Peyer's patch (tissue), 4 donors: Measurements from ENCODE around the gene SUB1. TPM values are rescaled to one million over a fixed set of nuclear protein-coding genes. Genes with fewer than 3 reads are reported as not detected.

ENCODE experiments used
- DNase-seq, 3 donors: peaks; one replicate each; pipeline ENCODE4 v3.0.0-alpha.2; 2017 to 2019
- H3K27ac ChIP-seq, 4 donors: fragments of 200-600 bp; sonication (generic); one replicate each; pipeline ENCODE4 v1.5.1; 2016 to 2019
- H3K27me3 ChIP-seq, 2 donors: fragments of 200-600 bp; sonication (generic); one replicate each; pipeline ENCODE4 v1.5.1; 2019
- H3K36me3 ChIP-seq, 3 donors: fragments of 200-600 bp; sonication (generic); one replicate each; pipeline ENCODE4 v1.5.1; 2016 to 2019
- H3K4me1 ChIP-seq, 4 donors: fragments of 200-600 bp; sonication (generic); one replicate each; pipeline ENCODE4 v1.5.1; 2016 to 2019
- H3K4me3 ChIP-seq, 4 donors: fragments of 200-600 bp; sonication (generic); 1 replicate in 3 of 4; 2 replicates in 1 of 4; pipeline ENCODE4 v1.5.1; 2016 to 2019; ENCODE audit warnings: mild to moderate bottlenecking in 1 of 4
- H3K9me3 ChIP-seq, 4 donors: fragments of 200-600 bp; sonication (generic); one replicate each; pipeline ENCODE4 v1.5.1; 2016 to 2019; ENCODE audit warnings: mild to moderate bottlenecking in 1 of 4
- CTCF ChIP-seq, 6 experiments: fragments of 450-650 bp in 4 of 6; fragments of 200-600 bp in 2 of 6; sonication (generic) in 1 of 6; IDR thresholded peaks; one replicate each; pipeline ENCODE4 v1.5.1; 2017 to 2019; ENCODE audit warnings: antibody characterized with exemption in 6 of 6, mild to moderate bottlenecking in 3 of 6, moderate library complexity in 1 of 6
- POLR2A ChIP-seq, 2 donors: fragments of 450-650 bp; IDR thresholded peaks; one replicate each; pipeline ENCODE4 v1.5.1; 2017; ENCODE audit warnings: antibody characterized with exemption in 2 of 2, mild to moderate bottlenecking in 2 of 2, moderate library complexity in 2 of 2
- total RNA-seq, 4 donors: library from RNA; depleted of rRNA; stranded (reverse); fragments of >200 nt; gene quantifications; one replicate each; pipeline ENCODE4 v1.1.0, GENCODE V29; 2016

Gene SUB1
- total RNA-seq, 4 donors from 2014 or later, result 64.2 to 155 (median 98.2) TPM

GRCh38 chr5:32598260-32598937 is 13.0 kb downstream of the SUB1 start:
- no peak for DNase-seq
- Histone ChIP-seq H3K27ac (no peak overlapping the region), H3K4me1 (peaks cover 0 to 23% (median 0%) of the 10 kb centered on the region in 4 donors), H3K9me3 (no peaks in the 10 kb centered on the region), H3K4me3 (no peak overlapping the region), H3K36me3 (peaks cover 0 to 77% (median 0%) of the 10 kb centered on the region in 3 donors), H3K27me3 (no peaks in the 10 kb centered on the region)
- TF ChIP-seq POLR2A (IDR thresholded peaks at IDR 0.05), result no peak
- TF ChIP-seq CTCF (IDR thresholded peaks at IDR 0.05), result no peak

DNA sequence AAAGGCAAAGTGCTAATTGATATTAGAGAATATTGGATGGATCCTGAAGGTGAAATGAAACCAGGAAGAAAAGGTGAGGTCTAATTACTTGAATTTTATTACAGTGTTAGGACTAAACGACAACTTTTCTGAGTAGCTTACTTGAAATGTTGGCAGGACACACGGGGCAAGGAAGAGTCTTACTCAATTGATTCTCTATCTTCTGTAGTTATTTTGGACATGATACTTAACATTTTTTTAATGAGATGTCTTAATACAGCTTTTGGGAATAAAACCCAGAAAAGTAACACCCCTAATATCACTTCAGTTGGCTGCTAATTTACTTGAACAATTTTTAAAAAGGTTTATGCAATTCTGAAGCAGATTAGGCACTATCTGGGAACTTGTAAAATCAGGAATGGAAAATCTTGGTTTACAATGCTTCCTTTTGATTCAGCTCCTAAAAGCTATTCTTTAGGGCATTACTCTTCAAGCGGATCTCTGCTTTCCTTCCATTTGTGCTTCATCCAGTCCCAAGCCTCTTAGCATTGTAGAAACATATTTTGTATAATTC is 13.7 kb downstream of the SUB1 start:
- Histone ChIP-seq H3K9me3 (no peaks in the 10 kb centered on the region), H3K27ac (no peak overlapping the region), H3K4me3 (no peak overlapping the region), H3K4me1 (peaks cover 0 to 23% (median 0%) of the 10 kb centered on the region in 4 donors), H3K27me3 (no peaks in the 10 kb centered on the region), H3K36me3 (peaks cover 0 to 77% (median 0%) of the 10 kb centered on the region in 3 donors)
- TF ChIP-seq POLR2A (IDR thresholded peaks at IDR 0.05) (no peak), CTCF (IDR thresholded peaks at IDR 0.05) (no peak)
- no peak for DNase-seq

DNA sequence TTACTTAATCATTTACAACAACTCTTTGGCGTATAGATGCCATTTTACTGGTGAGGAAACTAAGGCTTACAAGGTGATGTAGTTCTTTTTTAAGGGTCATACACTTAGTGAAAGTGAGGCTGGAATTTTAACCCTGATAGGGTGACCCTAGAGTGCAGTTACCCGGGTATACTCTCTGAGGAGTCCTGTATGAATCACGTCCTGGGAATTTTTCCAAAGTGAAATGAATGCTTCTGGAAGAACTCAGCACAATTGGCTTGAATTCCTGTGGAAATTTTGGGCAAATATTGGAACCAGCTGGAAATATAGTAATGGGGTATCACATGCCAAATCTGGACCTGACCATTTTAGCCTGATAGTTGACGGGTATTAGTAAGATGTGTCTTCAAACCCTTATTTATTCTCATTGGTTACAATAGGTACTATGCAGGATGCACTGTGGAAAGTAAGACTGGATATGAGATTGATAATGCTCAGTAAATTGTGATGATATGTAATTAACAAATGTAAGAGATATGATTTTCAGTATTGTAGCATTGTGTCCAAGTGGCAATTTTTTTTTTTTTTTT is 14.8 kb downstream of the SUB1 start:
- H3K27ac ChIP-seq, result no peak overlapping the region
- H3K4me3 ChIP-seq, result no peak overlapping the region
- no peak for TF ChIP-seq POLR2A (IDR thresholded peaks at IDR 0.05)
- no peak for TF ChIP-seq CTCF (IDR thresholded peaks at IDR 0.05)
- no peaks in the 10 kb centered on the region for H3K27me3 ChIP-seq
- H3K4me1 ChIP-seq, result peaks cover 0 to 23% (median 0%) of the 10 kb centered on the region in 4 donors
- no peaks in the 10 kb centered on the region for H3K9me3 ChIP-seq
- DNase-seq, result no peak
- H3K36me3 ChIP-seq, result peaks cover 0 to 67% (median 0%) of the 10 kb centered on the region in 3 donors

- Histone ChIP-seq H3K27ac (no peak overlapping the region), H3K4me1 (peaks cover 0 to 16% (median 0%) of the 10 kb centered on the region in 4 donors), H3K9me3 (no peaks in the 10 kb centered on the region), H3K27me3 (no peaks in the 10 kb centered on the region), H3K36me3 (peaks cover 0 to 58% (median 0%) of the 10 kb centered on the region in 3 donors), H3K4me3 (no peak overlapping the region)
- TF ChIP-seq POLR2A (IDR thresholded peaks at IDR 0.05) (no peak), CTCF (IDR thresholded peaks at IDR 0.05) (no peak)
- DNase-seq, result no peak
These were observed 16.4 kb downstream of the SUB1 start for GRCh38 chr5:32601623-32602295.

DNA sequence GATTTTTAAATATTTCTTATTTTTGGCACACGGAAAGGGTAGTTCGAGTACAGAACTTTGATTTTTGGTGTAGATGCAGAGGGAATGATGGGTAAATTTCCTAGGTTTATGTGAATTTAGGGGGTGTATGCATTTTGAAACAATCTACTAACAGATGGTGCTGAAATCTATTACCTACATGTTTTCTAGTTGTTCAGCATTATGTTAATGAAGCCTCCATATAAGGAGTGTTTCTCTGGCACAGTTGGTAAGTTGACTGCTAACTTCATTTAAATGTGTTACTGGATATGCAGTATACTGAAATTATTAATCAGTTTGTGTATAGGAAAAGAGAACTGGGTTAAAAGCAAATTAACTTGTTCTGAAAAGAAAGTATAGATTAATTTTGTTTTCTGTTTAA is 17.5 kb downstream of the SUB1 start:
- H3K36me3 ChIP-seq, result peaks cover 0 to 50% (median 0%) of the 10 kb centered on the region in 3 donors

More for the DNA sequence above, 17.5 kb downstream of the SUB1 start:
- no peak for TF ChIP-seq CTCF (IDR thresholded peaks at IDR 0.05)
- TF ChIP-seq POLR2A (IDR thresholded peaks at IDR 0.05), result no peak
- DNase-seq, result no peak
- Histone ChIP-seq H3K4me1 (peaks cover 0 to 7% (median 0%) of the 10 kb centered on the region in 4 donors), H3K27ac (no peak overlapping the region), H3K9me3 (no peaks in the 10 kb centered on the region), H3K4me3 (no peak overlapping the region), H3K27me3 (no peaks in the 10 kb centered on the region)
